Prostate gland (tissue), 2 donors: ENCODE results near the gene GINS2.
A peak's percentile ranks its signal among the peaks of the same experiment; 100 is the strongest.

Source experiments
- CTCF ChIP-seq, 4 experiments: fragments of 200-600 bp in 2 of 4; fragments of 450-650 bp in 2 of 4; sonication (generic) in 2 of 4; IDR thresholded peaks; 1 replicate in 3 of 4; 2 replicates in 1 of 4; pipeline ENCODE4 v1.5.1; 2016 to 2019; ENCODE audit warnings: antibody characterized with exemption in 4 of 4, mild to moderate bottlenecking in 2 of 4, moderate library complexity in 2 of 4
- POLR2A ChIP-seq: fragments of 450-650 bp; IDR thresholded peaks from one replicate; pipeline ENCODE4 v1.6.1; 2016; ENCODE audit warnings: antibody characterized with exemption, mild to moderate bottlenecking
- POLR2AphosphoS5 ChIP-seq: sonication (generic); formaldehyde crosslinking; IDR thresholded peaks from one replicate; pipeline ENCODE4 v1.6.1; 2017; ENCODE audit warnings: antibody characterized with exemption

GRCh38 chr16:85688586-85689284 is at the start of gene GINS2:
- TF ChIP-seq POLR2AphosphoS5 (peak; percentile 73), CTCF (IDR thresholded peaks at IDR 0.05) (no peak), POLR2A (no peak)
